Thoracic aorta (tissue), 2 donors: ENCODE results near the gene DMD. TPM values are rescaled to one million over a fixed set of nuclear protein-coding genes. Genes with fewer than 3 reads are reported as not detected.

Source experiments
- ATAC-seq: fragments of 150-250 bp; one replicate; pipeline ENCODE4 v1.8.0; 2017; ENCODE audit warnings: low read depth; ENCODE audit not compliant: insufficient number of reproducible peaks, low FRiP score
- DNase-seq: peaks from one replicate; pipeline ENCODE4 v3.0.0-alpha.2; 2020; ENCODE audit warnings: low spot score
- H3K27ac ChIP-seq, 2 donors: fragments of 200-600 bp; sonication (generic); 1 replicate in 1 of 2; 2 replicates in 1 of 2; pipeline ENCODE4 v1.5.1; 2016; ENCODE audit warnings: mild to moderate bottlenecking in 2 of 2, moderate library complexity in 2 of 2
- H3K27me3 ChIP-seq: fragments of 200-600 bp; sonication (generic); replicated peaks from 2 replicates; pipeline ENCODE4 v1.6.0; 2016; ENCODE audit warnings: mild to moderate bottlenecking; ENCODE audit not compliant: insufficient read depth
- H3K36me3 ChIP-seq: fragments of 200-600 bp; sonication (generic); one replicate; pipeline ENCODE4 v1.5.1; 2016
- H3K4me1 ChIP-seq, 2 donors: fragments of 200-600 bp; sonication (generic); 1 replicate in 1 of 2; 2 replicates in 1 of 2; pipeline versions ENCODE4 v1.5.1 to v1.6.0; 2016; ENCODE audit warnings: low read depth in 2 of 2, mild to moderate bottlenecking in 1 of 2; ENCODE audit not compliant: control insufficient read depth in 1 of 2
- H3K4me3 ChIP-seq: fragments of 200-600 bp; sonication (generic); 2 replicates; pipeline ENCODE4 v1.5.1; 2016; ENCODE audit warnings: mild to moderate bottlenecking
- H3K9me3 ChIP-seq: fragments of 200-600 bp; sonication (generic); 2 replicates; pipeline ENCODE4 v1.5.1; 2016
- total RNA-seq, 2 donors: library from RNA; depleted of rRNA; stranded (reverse); fragments of >200 nt; gene quantifications; one replicate each; pipeline versions ENCODE4 v1.1.0 to v1.2.3, GENCODE V29; 2016
- TF ChIP-seq, protein P1 (sequence below): fragments of 200-600 bp; sonication (generic); IDR thresholded peaks from one replicate; pipeline ENCODE4 v1.5.1; 2019; ENCODE audit warnings: antibody characterized with exemption

Gene DMD
- total RNA-seq, 2 donors from 2014 or later: 224 to 233 TPM

DNA sequence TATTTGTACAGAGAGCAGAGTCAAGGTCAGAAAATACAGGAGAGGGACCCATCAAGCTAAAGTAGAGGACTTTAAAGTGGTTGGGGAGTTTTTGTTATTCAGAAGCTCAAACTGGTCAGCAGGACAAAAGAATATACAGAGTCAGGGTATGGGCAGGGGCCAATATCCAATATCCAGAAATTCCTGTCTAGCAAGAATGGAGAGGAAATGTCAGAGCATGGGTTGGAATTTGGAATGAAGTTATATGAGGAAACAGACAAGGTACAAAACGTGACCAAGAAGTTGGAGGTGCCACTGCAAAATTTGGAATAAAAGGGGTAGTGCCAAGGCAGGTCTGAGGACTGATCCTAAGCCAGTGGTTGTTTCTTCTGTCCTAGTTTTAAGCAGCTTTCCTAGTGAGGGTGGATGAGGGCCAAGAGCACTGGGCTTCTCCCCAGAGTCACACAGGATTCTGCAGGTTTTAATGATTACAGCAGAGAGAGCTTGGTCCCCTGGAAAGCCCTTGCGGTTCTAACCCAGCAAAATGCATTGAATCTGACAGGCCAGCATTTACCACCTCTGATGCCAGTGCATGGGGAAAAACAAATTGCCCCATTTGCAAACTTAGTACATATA lies 1834.8 kb downstream of the DMD start:
- Histone ChIP-seq H3K9me3 (no peaks in the 10 kb centered on the region), H3K27me3 (no peaks in the 10 kb centered on the region), H3K36me3 (no peaks in the 10 kb centered on the region), H3K27ac (no peak overlapping the region), H3K4me1 (peaks cover 0 to 11% of the 10 kb centered on the region in 2 donors), H3K4me3 (no peak overlapping the region)
- ATAC-seq (no peak), DNase-seq (no peak)
- TF ChIP-seq, protein P1, sequence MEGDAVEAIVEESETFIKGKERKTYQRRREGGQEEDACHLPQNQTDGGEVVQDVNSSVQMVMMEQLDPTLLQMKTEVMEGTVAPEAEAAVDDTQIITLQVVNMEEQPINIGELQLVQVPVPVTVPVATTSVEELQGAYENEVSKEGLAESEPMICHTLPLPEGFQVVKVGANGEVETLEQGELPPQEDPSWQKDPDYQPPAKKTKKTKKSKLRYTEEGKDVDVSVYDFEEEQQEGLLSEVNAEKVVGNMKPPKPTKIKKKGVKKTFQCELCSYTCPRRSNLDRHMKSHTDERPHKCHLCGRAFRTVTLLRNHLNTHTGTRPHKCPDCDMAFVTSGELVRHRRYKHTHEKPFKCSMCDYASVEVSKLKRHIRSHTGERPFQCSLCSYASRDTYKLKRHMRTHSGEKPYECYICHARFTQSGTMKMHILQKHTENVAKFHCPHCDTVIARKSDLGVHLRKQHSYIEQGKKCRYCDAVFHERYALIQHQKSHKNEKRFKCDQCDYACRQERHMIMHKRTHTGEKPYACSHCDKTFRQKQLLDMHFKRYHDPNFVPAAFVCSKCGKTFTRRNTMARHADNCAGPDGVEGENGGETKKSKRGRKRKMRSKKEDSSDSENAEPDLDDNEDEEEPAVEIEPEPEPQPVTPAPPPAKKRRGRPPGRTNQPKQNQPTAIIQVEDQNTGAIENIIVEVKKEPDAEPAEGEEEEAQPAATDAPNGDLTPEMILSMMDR: no peak

GRCh38 chrX:31374786-31375185 lies 1836.6 kb downstream of the DMD start:
- H3K4me3 ChIP-seq: no peak overlapping the region
- H3K27me3 ChIP-seq: no peaks in the 10 kb centered on the region
- H3K27ac ChIP-seq: no peak overlapping the region
- H3K4me1 ChIP-seq: peaks cover 0 to 11% of the 10 kb centered on the region in 2 donors
- TF ChIP-seq, protein P1: no peak
- H3K9me3 ChIP-seq: no peaks in the 10 kb centered on the region
- no peak for ATAC-seq
- DNase-seq: no peak
- H3K36me3 ChIP-seq: no peaks in the 10 kb centered on the region

DNA sequence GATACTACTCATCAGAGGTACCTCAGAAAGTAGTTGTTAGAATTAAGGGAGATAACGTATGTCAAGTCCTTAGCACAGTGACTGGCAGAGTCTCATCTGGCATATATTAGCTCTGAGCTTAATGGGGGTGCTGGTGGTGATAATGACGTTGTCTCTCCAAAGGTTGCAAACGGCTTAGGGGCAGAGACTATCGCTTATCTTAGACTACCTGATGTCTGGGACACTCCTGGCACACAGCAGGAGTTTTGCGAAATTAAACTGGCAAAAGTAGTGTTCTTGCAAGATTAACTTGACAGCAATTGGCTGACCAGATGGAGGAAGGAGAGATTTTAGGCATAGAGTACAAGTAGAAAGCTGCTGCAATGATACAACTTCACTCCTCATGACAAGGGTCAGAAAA lies 1839.4 kb downstream of the DMD start:
- Histone ChIP-seq H3K36me3 (no peaks in the 10 kb centered on the region), H3K4me3 (no peak overlapping the region), H3K4me1 (peaks cover 0 to 9% of the 10 kb centered on the region in 2 donors), H3K9me3 (no peaks in the 10 kb centered on the region), H3K27me3 (no peaks in the 10 kb centered on the region), H3K27ac (no peak overlapping the region)
- DNase-seq (no peak), ATAC-seq (no peak)
- TF ChIP-seq, protein P1: no peak

DNA sequence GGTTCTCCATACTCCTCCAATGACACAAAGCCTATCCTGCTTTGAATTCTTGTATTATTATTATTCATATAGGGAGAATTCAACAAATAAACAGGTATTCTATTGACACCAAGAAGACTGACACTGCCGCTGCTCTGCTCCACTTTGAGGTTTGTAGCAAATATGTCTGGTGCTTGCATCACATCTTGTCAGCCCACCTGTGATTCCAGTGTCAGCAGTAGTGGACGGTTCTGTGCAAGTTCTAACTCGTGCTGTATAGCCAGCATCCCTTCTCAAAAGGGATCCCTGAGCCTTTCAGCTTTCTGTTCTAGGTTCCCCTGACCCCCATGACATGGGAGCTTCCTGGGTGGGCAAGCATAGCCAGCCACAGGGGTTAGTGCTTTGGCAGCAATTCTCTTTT lies 1843.5 kb downstream of the DMD start:
- TF ChIP-seq, protein P1: no peak
- Histone ChIP-seq H3K36me3 (no peaks in the 10 kb centered on the region), H3K9me3 (no peaks in the 10 kb centered on the region), H3K4me1 (no peaks in the 10 kb centered on the region), H3K4me3 (no peak overlapping the region), H3K27me3 (no peaks in the 10 kb centered on the region), H3K27ac (no peak overlapping the region)
- DNase-seq: no peak
- ATAC-seq: no peak

DNA sequence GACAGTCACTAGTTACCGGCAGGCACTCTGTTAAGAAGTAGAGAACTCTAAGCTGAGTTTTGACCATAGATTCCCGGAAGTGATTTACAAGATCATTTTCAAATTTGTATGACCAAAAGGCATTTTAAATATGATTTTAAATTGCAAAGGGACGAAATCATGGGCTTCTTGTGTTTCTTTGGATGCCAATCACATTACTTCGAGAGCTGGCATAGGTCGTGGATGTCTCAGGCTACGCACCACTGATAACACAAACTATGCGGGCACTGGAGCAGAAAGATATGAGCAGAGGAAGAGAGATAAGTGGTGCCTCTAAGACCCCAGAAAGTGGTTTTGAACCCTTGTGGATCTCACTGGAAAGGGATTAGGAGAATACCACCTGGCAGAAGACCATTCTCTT lies 1845.3 kb downstream of the DMD start:
- TF ChIP-seq, protein P1: no peak
- H3K36me3 ChIP-seq: no peaks in the 10 kb centered on the region
- H3K27me3 ChIP-seq: no peaks in the 10 kb centered on the region
- no peaks in the 10 kb centered on the region for H3K9me3 ChIP-seq
- H3K27ac ChIP-seq: no peak overlapping the region
- H3K4me3 ChIP-seq: no peak overlapping the region
- H3K4me1 ChIP-seq: no peaks in the 10 kb centered on the region
- ATAC-seq (no peak), DNase-seq (no peak)
